ENCODE measurements around the gene NFIA.

DNA sequence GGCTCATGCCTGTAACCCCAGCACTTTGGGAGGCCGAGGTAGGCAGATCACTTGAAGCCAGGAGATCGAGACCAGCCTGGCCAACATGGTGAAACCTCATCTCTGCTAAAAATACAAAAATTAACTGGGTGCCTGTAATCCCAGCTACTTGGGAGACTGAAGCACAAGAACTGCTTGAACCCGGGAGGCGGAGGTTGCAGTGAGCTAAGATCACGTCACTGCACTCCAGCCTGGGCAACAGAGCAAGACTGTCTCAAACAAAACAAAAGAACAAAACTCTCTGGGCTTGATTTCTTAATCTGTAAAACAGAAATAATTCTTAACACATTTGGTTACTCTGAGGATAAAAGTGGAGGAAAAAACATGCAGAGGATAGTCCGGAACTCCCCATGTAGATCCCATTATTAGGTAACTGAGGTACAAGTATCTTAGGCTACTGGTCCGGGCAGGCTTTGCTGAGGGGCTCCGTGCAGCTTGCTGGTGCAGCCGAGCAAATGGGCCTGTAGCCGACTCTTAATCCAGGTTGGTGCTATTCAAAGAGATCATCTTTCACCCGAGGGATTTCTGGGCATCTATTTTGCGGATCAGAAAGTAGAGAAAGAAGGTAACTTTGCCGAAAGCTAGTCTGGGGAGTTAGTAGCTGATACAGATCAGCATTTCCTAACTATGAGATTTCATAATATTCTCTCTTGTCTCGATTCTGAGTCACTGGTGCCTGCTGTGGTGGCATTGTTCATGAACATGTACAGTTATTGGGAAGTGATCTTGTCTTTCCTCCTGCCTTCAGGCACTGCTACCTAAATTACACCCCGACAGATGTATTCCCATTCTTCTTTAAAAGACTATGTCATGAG, 56.8 kb downstream of the NFIA start:
- TF ChIP-seq, protein P1, sequence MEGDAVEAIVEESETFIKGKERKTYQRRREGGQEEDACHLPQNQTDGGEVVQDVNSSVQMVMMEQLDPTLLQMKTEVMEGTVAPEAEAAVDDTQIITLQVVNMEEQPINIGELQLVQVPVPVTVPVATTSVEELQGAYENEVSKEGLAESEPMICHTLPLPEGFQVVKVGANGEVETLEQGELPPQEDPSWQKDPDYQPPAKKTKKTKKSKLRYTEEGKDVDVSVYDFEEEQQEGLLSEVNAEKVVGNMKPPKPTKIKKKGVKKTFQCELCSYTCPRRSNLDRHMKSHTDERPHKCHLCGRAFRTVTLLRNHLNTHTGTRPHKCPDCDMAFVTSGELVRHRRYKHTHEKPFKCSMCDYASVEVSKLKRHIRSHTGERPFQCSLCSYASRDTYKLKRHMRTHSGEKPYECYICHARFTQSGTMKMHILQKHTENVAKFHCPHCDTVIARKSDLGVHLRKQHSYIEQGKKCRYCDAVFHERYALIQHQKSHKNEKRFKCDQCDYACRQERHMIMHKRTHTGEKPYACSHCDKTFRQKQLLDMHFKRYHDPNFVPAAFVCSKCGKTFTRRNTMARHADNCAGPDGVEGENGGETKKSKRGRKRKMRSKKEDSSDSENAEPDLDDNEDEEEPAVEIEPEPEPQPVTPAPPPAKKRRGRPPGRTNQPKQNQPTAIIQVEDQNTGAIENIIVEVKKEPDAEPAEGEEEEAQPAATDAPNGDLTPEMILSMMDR (conservative IDR thresholded peaks at IDR 0.05; ENCODE audit: low read depth, low read length), result no peak
- TF ChIP-seq EZH2 (IDR thresholded peaks at IDR 0.05; ENCODE audit: low read length, unreplicated experiment) (no peak), EZH2phosphoT487 (IDR thresholded peaks at IDR 0.05; ENCODE audit: borderline replicate concordance, low read length) (no peak)

Measured in PC-3 (cell line).